ENCODE data around the gene AFG3L2. TPM values are rescaled to one million over a fixed set of nuclear protein-coding genes. Genes with fewer than 3 reads are reported as not detected.

Gene AFG3L2
- total RNA-seq, 6 experiments from 2014 or later = 30.2 to 47.7 (median 36.3) TPM

DNA sequence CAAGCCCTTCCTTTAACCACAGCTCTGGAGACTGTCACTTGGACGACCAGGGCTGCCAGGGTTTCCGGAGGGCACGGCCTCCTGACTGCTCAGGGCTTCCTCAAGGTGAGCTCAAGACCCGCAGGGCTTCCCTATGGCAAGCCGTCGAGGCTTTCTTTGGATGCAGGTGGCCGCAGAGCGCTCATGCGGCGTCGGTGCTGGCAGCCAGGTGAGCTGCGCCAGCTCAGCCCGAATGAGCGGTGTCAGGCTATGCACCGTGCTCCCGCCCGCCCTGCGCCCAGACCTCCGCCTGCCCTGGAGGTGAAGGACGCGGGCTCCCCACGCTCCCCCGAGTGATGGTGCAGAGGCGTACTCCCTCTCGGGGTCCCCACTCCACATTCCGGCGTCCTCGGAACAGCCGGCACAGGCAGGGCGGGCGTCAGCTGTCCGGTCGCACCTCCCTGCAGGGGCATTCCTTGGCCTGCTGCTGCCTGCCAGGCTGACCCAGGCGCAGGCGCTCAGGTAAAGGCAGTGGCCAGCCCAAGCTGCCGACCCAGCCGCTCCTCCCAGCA is 89.8 kb downstream of the AFG3L2 start:
- intact Hi-C loops (cut with DNase I) = no loop called here
- TF ChIP-seq, protein P1, sequence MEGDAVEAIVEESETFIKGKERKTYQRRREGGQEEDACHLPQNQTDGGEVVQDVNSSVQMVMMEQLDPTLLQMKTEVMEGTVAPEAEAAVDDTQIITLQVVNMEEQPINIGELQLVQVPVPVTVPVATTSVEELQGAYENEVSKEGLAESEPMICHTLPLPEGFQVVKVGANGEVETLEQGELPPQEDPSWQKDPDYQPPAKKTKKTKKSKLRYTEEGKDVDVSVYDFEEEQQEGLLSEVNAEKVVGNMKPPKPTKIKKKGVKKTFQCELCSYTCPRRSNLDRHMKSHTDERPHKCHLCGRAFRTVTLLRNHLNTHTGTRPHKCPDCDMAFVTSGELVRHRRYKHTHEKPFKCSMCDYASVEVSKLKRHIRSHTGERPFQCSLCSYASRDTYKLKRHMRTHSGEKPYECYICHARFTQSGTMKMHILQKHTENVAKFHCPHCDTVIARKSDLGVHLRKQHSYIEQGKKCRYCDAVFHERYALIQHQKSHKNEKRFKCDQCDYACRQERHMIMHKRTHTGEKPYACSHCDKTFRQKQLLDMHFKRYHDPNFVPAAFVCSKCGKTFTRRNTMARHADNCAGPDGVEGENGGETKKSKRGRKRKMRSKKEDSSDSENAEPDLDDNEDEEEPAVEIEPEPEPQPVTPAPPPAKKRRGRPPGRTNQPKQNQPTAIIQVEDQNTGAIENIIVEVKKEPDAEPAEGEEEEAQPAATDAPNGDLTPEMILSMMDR (IDR thresholded peaks at IDR 0.05) = no peak
- TF ChIP-seq POLR2A (IDR thresholded peaks at IDR 0.05) = no peak
- WGBS (ENCODE audit: insufficient coverage, low coverage, low lambda C conversion rate, missing lambda C conversion rate) = 20% methylated on average over 1 of the region's 37 CpGs
- no peaks in the 10 kb centered on the region for H3K36me3 ChIP-seq
- DNase-seq (no peak), ATAC-seq (peak; percentile 32 to 42 (median 36))
- peaks cover 0 to 13% (median 0%) of the 10 kb centered on the region in 4 donors for H3K4me1 ChIP-seq
- no peak overlapping the region for H3K27ac ChIP-seq
- peaks cover 0 to 8% of the 10 kb centered on the region in 2 donors for H3K27me3 ChIP-seq
- peak overlapping the region in 1 of 3 donors; percentile 26 for H3K4me3 ChIP-seq
- H3K9me3 ChIP-seq = no peaks in the 10 kb centered on the region

DNA sequence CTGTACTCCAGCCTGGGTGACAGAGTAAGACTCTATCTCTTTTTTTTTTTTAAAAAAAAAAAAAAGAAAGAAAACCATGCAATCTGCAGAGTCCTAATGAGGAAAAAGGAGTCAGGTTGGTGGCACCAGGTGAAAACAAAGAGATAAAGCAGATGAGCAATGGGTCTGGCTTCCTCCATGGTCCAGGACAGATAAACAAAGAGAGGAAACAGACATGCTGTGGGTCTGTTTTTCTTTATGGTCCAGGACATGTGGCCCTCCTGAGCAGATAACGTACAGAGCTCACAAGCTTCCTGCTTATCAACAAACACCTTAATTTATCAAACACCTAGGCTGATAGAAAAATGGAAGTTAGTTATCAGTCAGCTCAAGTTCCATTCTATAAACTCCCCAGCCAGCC is 93.4 kb downstream of the AFG3L2 start:
- H3K27me3 ChIP-seq = peaks cover 0 to 8% of the 10 kb centered on the region in 2 donors
- H3K4me1 ChIP-seq = peaks cover 0 to 12% (median 0%) of the 10 kb centered on the region in 4 donors
- TF ChIP-seq, protein P1 (IDR thresholded peaks at IDR 0.05) = no peak
- no peak for TF ChIP-seq POLR2A (IDR thresholded peaks at IDR 0.05)
- H3K36me3 ChIP-seq = no peaks in the 10 kb centered on the region
- no peak overlapping the region for H3K4me3 ChIP-seq
- DNase-seq = no peak
- no peak for ATAC-seq
- no peak overlapping the region for H3K27ac ChIP-seq
- WGBS (ENCODE audit: insufficient coverage, low coverage, low lambda C conversion rate, missing lambda C conversion rate) = 60% methylated on average over 1 of the region's 1 CpG
- H3K9me3 ChIP-seq = no peaks in the 10 kb centered on the region
- intact Hi-C loops (cut with DNase I) = no loop called here

DNA sequence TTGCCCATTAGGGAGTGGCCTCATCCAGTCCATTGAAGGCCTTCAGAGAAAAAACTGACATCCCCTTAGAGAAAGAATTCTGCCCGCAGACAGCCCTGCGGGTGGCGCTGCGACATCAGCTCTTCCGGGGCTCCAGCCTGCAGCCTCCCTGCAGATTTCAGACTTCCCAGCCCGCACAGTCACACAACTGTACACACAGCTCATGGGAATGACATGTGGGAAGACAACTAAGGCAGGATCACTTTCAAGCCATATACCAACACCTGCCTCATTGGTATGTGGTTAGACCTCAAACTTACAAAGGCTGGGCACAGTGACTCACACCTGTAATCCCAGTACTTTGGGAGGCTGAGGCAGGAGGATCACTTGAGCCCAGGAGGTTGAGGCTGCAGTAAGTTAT is 93.8 kb downstream of the AFG3L2 start:
- H3K4me3 ChIP-seq = no peak overlapping the region
- H3K4me1 ChIP-seq = peaks cover 0 to 8% (median 0%) of the 10 kb centered on the region in 4 donors
- ATAC-seq = no peak
- TF ChIP-seq POLR2A (IDR thresholded peaks at IDR 0.05) = no peak
- TF ChIP-seq, protein P1 (IDR thresholded peaks at IDR 0.05) = no peak
- DNase-seq = no peak
- WGBS (ENCODE audit: insufficient coverage, low coverage, low lambda C conversion rate, missing lambda C conversion rate) = 67% methylated on average over 1 of the region's 6 CpGs
- H3K9me3 ChIP-seq = no peaks in the 10 kb centered on the region
- H3K27me3 ChIP-seq = peaks cover 0 to 6% of the 10 kb centered on the region in 2 donors
- intact Hi-C loops (cut with DNase I) = no loop called here
- no peaks in the 10 kb centered on the region for H3K36me3 ChIP-seq
- H3K27ac ChIP-seq = no peak overlapping the region

DNA sequence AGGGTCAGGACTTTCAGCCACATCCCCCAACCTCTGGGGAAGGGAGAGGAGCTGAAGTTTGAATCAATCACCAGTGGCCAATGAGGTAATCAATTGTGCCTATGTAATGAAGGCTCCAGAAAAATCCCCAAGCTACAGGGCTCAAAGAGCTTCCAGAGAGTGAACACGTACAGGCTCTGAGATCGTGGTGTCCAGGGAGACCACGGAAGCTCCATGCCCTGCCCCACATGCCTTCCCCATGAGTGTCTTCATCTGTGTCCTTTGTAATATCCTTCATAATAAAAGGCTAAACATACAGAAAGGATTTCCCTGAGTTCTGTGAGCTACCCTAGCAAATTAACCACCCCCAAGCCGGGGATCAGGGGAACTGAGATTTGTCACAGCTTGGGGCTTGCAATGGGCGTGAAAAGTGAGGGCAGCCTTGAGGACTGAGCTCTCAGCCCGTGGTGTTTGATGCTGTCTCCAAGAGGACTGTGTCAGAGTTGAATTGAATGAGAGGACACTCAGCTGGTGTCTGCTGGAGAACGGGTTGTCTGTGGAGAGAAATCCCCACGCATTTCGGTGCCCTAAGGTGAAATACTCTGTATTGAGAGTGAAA is 94.5 kb downstream of the AFG3L2 start:
- intact Hi-C loops (cut with DNase I) = no loop called here
- no peak overlapping the region for H3K27ac ChIP-seq
- DNase-seq = no peak

More for the DNA sequence above, 94.5 kb downstream of the AFG3L2 start:
- Histone ChIP-seq H3K27me3 (no peaks in the 10 kb centered on the region), H3K4me3 (no peak overlapping the region), H3K9me3 (no peaks in the 10 kb centered on the region), H3K4me1 (peaks cover 0 to 3% (median 0%) of the 10 kb centered on the region in 4 donors), H3K36me3 (no peaks in the 10 kb centered on the region)
- ATAC-seq = no peak
- no peak for TF ChIP-seq POLR2A (IDR thresholded peaks at IDR 0.05)
- TF ChIP-seq, protein P1 (IDR thresholded peaks at IDR 0.05) = no peak
- WGBS (ENCODE audit: insufficient coverage, low coverage, low lambda C conversion rate, missing lambda C conversion rate) = 64% methylated on average over 5 of the region's 9 CpGs

Data from right lobe of liver (tissue), 6 donors.